HepG2 (cell line): ENCODE data around the gene HCRTR1. TPM values are rescaled to one million over a fixed set of nuclear protein-coding genes. Genes with fewer than 3 reads are reported as not detected.

Experiments used
- ATAC-seq: fragments of 200-7000 bp; cut with Tn5 transposase; 3 replicates; pipeline ENCODE4 v1.9.1; 2020; ENCODE audit warnings: mild to moderate bottlenecking, moderate library complexity
- BruUV-seq: library from RNA; stranded (reverse); fragments of 400-500 nt; replicated peaks from 2 replicates; lab custom pipeline; 2021; lab: Mats Ljungman, UMichigan
- CTCF ChIA-PET: fragments of 300-600 bp; formaldehyde crosslinking; extraction: SDS; loops from one replicate; lab custom pipeline; 2021; ENCODE audit warnings: low total read pairs, inconsistent platforms, low intra/inter-chr PET ratio; lab: Yijun Ruan, JAX
- POLR2A ChIA-PET: fragments of 350-600 bp; sonication (Branson Sonifier 250); formaldehyde crosslinking; loops from one replicate; lab custom pipeline; 2020; ENCODE audit warnings: antibody characterized with exemption, inconsistent platforms; lab: Yijun Ruan, JAX
- DNase-seq: peaks from one replicate; pipeline ENCODE4 v3.0.0-alpha.2; 2015; ENCODE audit warnings: low spot score
- FAIRE-seq: peaks from 3 replicates; lab custom pipeline; 2011; peaks lifted over from hg19 to GRCh38; lab: Jason Lieb, UNC
- H2AFZ ChIP-seq: one replicate; pipeline ENCODE4 v1.6.1; 2011; ENCODE audit warnings: low read length, inconsistent platforms
- H3K27ac ChIP-seq: fragments of 300-600 bp; 3 replicates; pipeline ENCODE4 v1.8.0; 2011; ENCODE audit warnings: mixed run types, mild to moderate bottlenecking, mixed read lengths, low read length, inconsistent platforms; ENCODE audit not compliant: insufficient read depth; ENCODE audit errors: extremely low read length
- H3K27me3 ChIP-seq, 2 experiments: fragments of 200-600 bp in 1 of 2; 2 replicates in 1 of 2; 3 replicates in 1 of 2; pipeline versions ENCODE4 v1.6.0 to v1.8.0; 2011; ENCODE audit warnings: low read length in 2 of 2, mild to moderate bottlenecking in 2 of 2, moderate library complexity in 2 of 2, inconsistent platforms in 1 of 2; ENCODE audit not compliant: insufficient read depth in 2 of 2, control insufficient read depth in 1 of 2
- H3K36me3 ChIP-seq, 2 experiments: fragments of 200-600 bp in 1 of 2; replicated peaks in 1 of 2; 2 replicates in 1 of 2; 3 replicates in 1 of 2; pipeline versions ENCODE4 v1.5.1 to v1.8.0; 2011; ENCODE audit warnings: low read length in 2 of 2, inconsistent platforms in 1 of 2; ENCODE audit not compliant: insufficient read depth in 2 of 2, control insufficient read depth in 1 of 2
- H3K4me1 ChIP-seq: 2 replicates; pipeline ENCODE4 v1.5.1; 2012; ENCODE audit warnings: low read length, inconsistent platforms; ENCODE audit not compliant: insufficient read depth
- H3K4me2 ChIP-seq: 2 replicates; pipeline ENCODE4 v1.6.0; 2011; ENCODE audit warnings: low read depth, low read length, inconsistent platforms
- H3K4me3 ChIP-seq, 3 experiments: fragments of 200-600 bp in 1 of 3; sonication (generic), shearing (Covaris generic) in 1 of 3; replicated peaks in 1 of 3; 2 replicates each; pipeline ENCODE4 v1.5.1; 2011 to 2016; ENCODE audit warnings: low read length in 3 of 3, inconsistent platforms in 2 of 3, low read depth in 2 of 3, mild to moderate bottlenecking in 2 of 3, control low read depth in 1 of 3, mixed read lengths in 1 of 3; ENCODE audit not compliant: insufficient read depth in 1 of 3
- H3K79me2 ChIP-seq: one replicate; pipeline ENCODE4 v1.6.1; 2011; ENCODE audit warnings: low read length, inconsistent platforms; ENCODE audit not compliant: insufficient read depth
- H3K9ac ChIP-seq: 2 replicates; pipeline ENCODE4 v1.6.0; 2011; ENCODE audit warnings: mild to moderate bottlenecking, low read depth, low read length, inconsistent platforms; ENCODE audit not compliant: insufficient read depth
- H3K9me3 ChIP-seq: 2 replicates; pipeline ENCODE4 v1.5.1; 2012; ENCODE audit warnings: mild to moderate bottlenecking, low read length
- H4K20me1 ChIP-seq: 2 replicates; pipeline ENCODE4 v1.6.0; 2011; ENCODE audit warnings: inconsistent platforms, mild to moderate bottlenecking, low read length, moderate library complexity; ENCODE audit not compliant: insufficient read depth
- CC2D1A ChIP-seq: sonication (generic); formaldehyde crosslinking; IDR thresholded peaks from 2 replicates; pipeline ENCODE4 v1.8.1; 2023; ENCODE audit warnings: mild to moderate bottlenecking, missing genetic modification reagents
- ELF1 ChIP-seq: sonication (generic); formaldehyde crosslinking; IDR thresholded peaks from 2 replicates; pipeline ENCODE4 v1.4.0; 2020; ENCODE audit warnings: missing genetic modification reagents
- JUND ChIP-seq: sonication (generic); formaldehyde crosslinking; IDR thresholded peaks from 2 replicates; pipeline ENCODE4 v1.8.0; 2022; ENCODE audit warnings: mild to moderate bottlenecking, missing genetic modification reagents
- MAF1 ChIP-seq: sonication (generic); formaldehyde crosslinking; IDR thresholded peaks from 2 replicates; pipeline ENCODE4 v1.5.0; 2020; ENCODE audit warnings: missing genetic modification reagents, borderline replicate concordance
- NFYB ChIP-seq: sonication (generic); formaldehyde crosslinking; IDR thresholded peaks from 2 replicates; pipeline ENCODE4 v1.4.0; 2020; ENCODE audit warnings: missing genetic modification reagents
- STAG1 ChIP-seq: sonication (generic); formaldehyde crosslinking; IDR thresholded peaks from 2 replicates; pipeline ENCODE4 v1.4.0; 2020; ENCODE audit warnings: missing genetic modification reagents
- ZNF558 ChIP-seq: sonication (generic); formaldehyde crosslinking; IDR thresholded peaks from 2 replicates; pipeline ENCODE4 v1.9.0; 2022; ENCODE audit warnings: mild to moderate bottlenecking, missing genetic modification reagents, borderline replicate concordance
- ZNF781 ChIP-seq: sonication (generic); formaldehyde crosslinking; IDR thresholded peaks from 2 replicates; pipeline ENCODE4 v1.5.1; 2020; ENCODE audit warnings: borderline replicate concordance, mild to moderate bottlenecking, missing genetic modification reagents; ENCODE audit errors: not compliant biosample characterization
- WGBS: methylation state at CpG from one replicate; pipeline ENCODE4 v1.1.6; 2017; ENCODE audit warnings: low lambda C conversion rate; 5-methylcytosine and 5-hydroxymethylcytosine counted together
- in situ Hi-C: cut with HindIII; loops from 2 replicates; pipeline ENCODE4 v1.10.0; 2017; ENCODE audit warnings: low pct_unique_long_range_greater_than_20kb; ENCODE audit not compliant: extremely low pct_ligation_motif_present
- intact Hi-C: fragments of 100-400 bp; cut with micrococcal nuclease; formaldehyde crosslinking; loops from one replicate; pipeline ENCODE4 v1.10.0; 2022; ENCODE audit not compliant: unreplicated experiment
- polyA plus RNA-seq, 8 experiments: library from polyadenylated mRNA; depleted of rRNA in 3 of 8; stranded (reverse) in 7 of 8; unstranded in 1 of 8; fragments of >200 nt; fragmentation: Illumina TruSeq in 4 of 8; extraction: Trizol in 4 of 8; gene quantifications; 2 replicates each; pipeline versions ENCODE4 v1.2.1 to v1.2.3, GENCODE V29; 2011 to 2016; ENCODE audit warnings: low read depth in 4 of 8, missing spikeins in 1 of 8, mixed read lengths in 1 of 8; ENCODE audit not compliant: insufficient read depth in 1 of 8
- total RNA-seq, 5 experiments: library from RNA; depleted of rRNA; stranded (reverse); fragments of >200 nt; fragmentation: Illumina TruSeq; extraction: Trizol; gene quantifications; 2 replicates each; pipeline ENCODE4 v1.2.3, GENCODE V29; 2016; ENCODE audit warnings: low read depth in 1 of 5
- TF ChIP-seq, protein P1 (sequence below): sonication (generic); formaldehyde crosslinking; IDR thresholded peaks from 2 replicates; pipeline ENCODE4 v1.4.0; 2020; ENCODE audit warnings: mild to moderate bottlenecking, missing genetic modification reagents

The HCRTR1 gene
- total and polyA plus RNA-seq, 2 of the 13 experiments (the other 11 are each of a cell fraction or from before 2014, with no cell fraction given) = not detected

DNA sequence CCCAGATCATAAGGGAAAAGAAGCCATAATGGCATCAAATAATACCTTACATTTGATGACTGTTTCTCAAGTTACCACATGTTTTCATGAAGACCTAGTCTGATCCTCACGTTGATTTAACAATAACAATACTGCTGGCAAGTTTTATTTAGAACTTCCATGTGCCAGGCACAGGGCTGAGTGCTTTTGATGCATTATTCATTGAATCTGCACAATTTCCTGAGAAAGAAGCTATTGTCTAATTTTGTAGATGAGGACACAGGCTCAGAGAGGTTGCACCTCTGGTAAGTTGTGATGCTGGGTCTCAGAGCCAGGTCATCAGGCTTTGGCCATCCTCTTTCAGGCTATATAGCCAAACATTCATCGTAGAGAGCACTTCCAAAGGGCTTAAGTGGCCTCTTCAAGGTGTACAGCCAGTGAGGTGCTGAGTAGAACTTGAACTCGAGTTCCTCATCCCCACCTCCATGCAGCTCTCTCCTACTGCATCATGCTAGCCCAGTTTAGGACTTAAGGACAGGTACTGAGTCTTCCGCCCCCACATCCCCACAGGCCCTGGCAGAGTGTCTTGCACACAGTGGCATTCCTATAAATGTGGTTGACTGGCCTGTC is 35.5 kb downstream of the HCRTR1 start:
- Histone ChIP-seq H3K4me1 (peaks cover 26% of the 10 kb centered on the region), H3K9me3 (no peaks in the 10 kb centered on the region), H2AFZ (no peak overlapping the region), H3K27me3 (no peaks in the 10 kb centered on the region), H3K4me2 (no peak overlapping the region), H4K20me1 (no peaks in the 10 kb centered on the region), H3K4me3 (no peak overlapping the region), H3K36me3 (no peaks in the 10 kb centered on the region), H3K9ac (no peak overlapping the region), H3K27ac (no peak overlapping the region), H3K79me2 (no peaks in the 10 kb centered on the region)
- intact Hi-C loops (no loop called here), in situ Hi-C loops (no loop called here)
- no TSS peak for BruUV-seq
- DNase-seq (no peak), FAIRE-seq (no peak), ATAC-seq (no peak)
- 85% methylated on average over 4 of the region's 4 CpGs for WGBS
- TF ChIP-seq ZNF558 (CRISPR knock-in tag) = no peak
- TF ChIP-seq ZNF781 (CRISPR knock-in tag) = no peak
- no peak for TF ChIP-seq MAF1 (CRISPR knock-in tag)
- no peak for TF ChIP-seq ELF1 (CRISPR knock-in tag)
- no peak for TF ChIP-seq CC2D1A (CRISPR knock-in tag)
- TF ChIP-seq, protein P1, sequence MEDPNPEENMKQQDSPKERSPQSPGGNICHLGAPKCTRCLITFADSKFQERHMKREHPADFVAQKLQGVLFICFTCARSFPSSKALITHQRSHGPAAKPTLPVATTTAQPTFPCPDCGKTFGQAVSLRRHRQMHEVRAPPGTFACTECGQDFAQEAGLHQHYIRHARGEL (CRISPR knock-in tag) = no peak
- no peak for TF ChIP-seq NFYB (CRISPR knock-in tag)
- no peak for TF ChIP-seq JUND
- TF ChIP-seq STAG1 = no peak
- ChIA-PET POLR2A (no interaction called here), CTCF (no interaction called here)
